K562 (cell line): ENCODE results near the gene UGT3A1. TPM values are rescaled to one million over a fixed set of nuclear protein-coding genes. Genes with fewer than 3 reads are reported as not detected.

Source experiments
- CREM ChIP-seq: IDR thresholded peaks from 2 replicates; pipeline ENCODE4 v1.6.1; 2014; ENCODE audit warnings: antibody characterized with exemption, low read depth
- RAD21 ChIP-seq, 2 experiments: fragments of 250-450 bp in 1 of 2; fragments of 450-650 bp in 1 of 2; sonication (Bioruptor Pico) in 1 of 2; formaldehyde crosslinking in 1 of 2; IDR thresholded peaks in 1 of 2; conservative IDR thresholded peaks in 1 of 2; 2 replicates each; pipeline versions ENCODE4 v1.4.0 to v1.8.0; 2020 to 2022; ENCODE audit warnings: mild to moderate bottlenecking in 2 of 2, moderate library complexity in 1 of 2
- REST ChIP-seq, 2 experiments: fragments of 450-650 bp; formaldehyde crosslinking in 1 of 2; IDR thresholded peaks; 2 replicates each; pipeline versions ENCODE4 v1.4.0 to v1.6.1; 2014 to 2020; ENCODE audit warnings: mild to moderate bottlenecking in 2 of 2, borderline replicate concordance in 1 of 2, low read depth in 1 of 2
- SMC3 ChIP-seq: conservative IDR thresholded peaks from 2 replicates; pipeline ENCODE4 v1.6.1; 2011; ENCODE audit warnings: low read depth, low read length, improper control_type of control experiment; ENCODE audit not compliant: insufficient read depth
- STAG1 ChIP-seq: sonication (generic); formaldehyde crosslinking; IDR thresholded peaks from 2 replicates; pipeline ENCODE4 v1.5.0; 2020; ENCODE audit warnings: missing genetic modification reagents, borderline replicate concordance
- TRIM28 ChIP-seq: fragments of 450-650 bp; IDR thresholded peaks from 2 replicates; pipeline ENCODE4 v1.6.1; 2017
- polyA plus RNA-seq, 8 experiments: library from polyadenylated mRNA; depleted of rRNA in 4 of 8; stranded (reverse) in 5 of 8; unstranded in 3 of 8; fragments of >200 nt; fragmentation: Nextera tagmentation in 2 of 8; fragmentation: Illumina TruSeq in 1 of 8; extraction: Ambion mirVana in 2 of 8; extraction: Trizol in 1 of 8; gene quantifications; 2 replicates each; pipeline versions ENCODE4 v1.2.1 to v1.2.3, GENCODE V29; 2011 to 2014; ENCODE audit warnings: inconsistent platforms in 1 of 8, missing spikeins in 1 of 8
- total RNA-seq, 7 experiments: library from RNA; depleted of rRNA in 6 of 7; stranded (reverse); fragments of >200 nt in 6 of 7; fragmentation: Illumina TruSeq in 2 of 7; extraction: Trizol in 2 of 7; gene quantifications; 2 replicates each; pipeline versions ENCODE4 v1.2.1 to v1.2.3, GENCODE V29; 2011 to 2021; ENCODE audit warnings: low replicate concordance in 1 of 7

UGT3A1 gene
- total and polyA plus RNA-seq, 9 of the 15 experiments (the other 6 are each of a cell fraction or from before 2014, with no cell fraction given), result not detected

GRCh38 chr5:35924950-35925722 is 66.1 kb downstream of the UGT3A1 start (continued):
- peak; percentile 53; the same call in 1 of the 2 replicates for TF ChIP-seq REST (IDR thresholded peaks at IDR 0.05; ENCODE audit: borderline replicate concordance)
- no peak for TF ChIP-seq REST (CRISPR knock-in tag; IDR thresholded peaks at IDR 0.05; ENCODE audit: low read depth)
- TF ChIP-seq SMC3, result peak; percentile 69
- TF ChIP-seq STAG1 (CRISPR knock-in tag), result peak; percentile 51; the same call in 1 of the 2 replicates
- TF ChIP-seq CREM, result 0 out of 2 replicates have a peak, but pooled peaks have one; percentile 18
- TF ChIP-seq TRIM28, result no peak
- TF ChIP-seq RAD21 (CRISPR knock-in tag; conservative IDR thresholded peaks at IDR 0.05 in 1 of 2, IDR thresholded peaks at IDR 0.05 in 1 of 2), result peak; percentile 12 to 72; a peak in 2 of 4 replicates
- TF ChIP-seq, all 486 proteins: peak for 9
